Metanephros (tissue), 2 donors: ENCODE data around the gene MYLK2. TPM values are rescaled to one million over a fixed set of nuclear protein-coding genes. Genes with fewer than 3 reads are reported as not detected.

Experiments used
- small RNA-seq: library from RNA; depleted of rRNA; stranded (forward); fragments of <200 nt; gene quantifications from one replicate; pipeline ENCODE3, GENCODE V24; 2014; ENCODE audit warnings: low replicate concordance
- total RNA-seq: library from RNA; depleted of rRNA; stranded (reverse); fragments of >200 nt; gene quantifications from one replicate; pipeline ENCODE4 v1.2.3, GENCODE V29; 2014

Gene MYLK2
- total RNA-seq, result 21.3 TPM

DNA sequence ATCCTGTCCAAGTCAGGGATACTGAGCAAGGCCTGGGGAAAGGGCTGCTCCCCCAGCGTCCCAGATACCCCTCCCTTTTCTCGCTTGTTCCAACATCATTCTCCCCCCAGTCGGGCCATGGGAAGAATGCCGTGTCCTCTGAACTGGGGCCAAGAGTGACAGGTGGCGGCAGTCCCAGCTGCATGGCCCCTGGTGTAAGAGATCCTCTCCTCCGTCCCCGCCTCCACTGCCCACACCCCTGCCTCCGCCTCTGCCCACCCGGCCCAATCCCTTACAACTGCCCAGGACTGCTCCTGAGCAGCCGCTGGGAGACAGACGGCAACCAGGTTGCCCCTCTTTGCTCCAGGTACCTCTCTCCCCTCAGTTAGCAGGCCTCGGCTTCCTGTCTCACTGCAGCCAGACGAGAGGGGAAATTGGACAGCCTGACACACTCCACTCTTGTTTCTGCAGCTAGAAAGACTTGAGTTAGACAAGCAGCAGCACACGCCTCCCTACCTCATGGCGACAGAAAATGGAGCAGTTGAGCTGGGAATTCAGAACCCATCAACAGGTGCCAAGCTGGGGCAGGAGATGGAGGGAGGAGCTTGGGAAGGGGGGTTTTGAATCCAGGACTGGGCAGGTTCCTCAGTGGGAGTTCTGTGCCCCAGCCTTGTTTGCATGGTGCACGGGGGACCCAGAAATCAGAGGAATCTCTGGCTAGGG is at the start of gene MYLK2:
Gene MYLK2 (plus strand): TSS at position 274 of the 702 bp plus-strand sequence. CDS start 225 bp downstream, at position 499.

DNA sequence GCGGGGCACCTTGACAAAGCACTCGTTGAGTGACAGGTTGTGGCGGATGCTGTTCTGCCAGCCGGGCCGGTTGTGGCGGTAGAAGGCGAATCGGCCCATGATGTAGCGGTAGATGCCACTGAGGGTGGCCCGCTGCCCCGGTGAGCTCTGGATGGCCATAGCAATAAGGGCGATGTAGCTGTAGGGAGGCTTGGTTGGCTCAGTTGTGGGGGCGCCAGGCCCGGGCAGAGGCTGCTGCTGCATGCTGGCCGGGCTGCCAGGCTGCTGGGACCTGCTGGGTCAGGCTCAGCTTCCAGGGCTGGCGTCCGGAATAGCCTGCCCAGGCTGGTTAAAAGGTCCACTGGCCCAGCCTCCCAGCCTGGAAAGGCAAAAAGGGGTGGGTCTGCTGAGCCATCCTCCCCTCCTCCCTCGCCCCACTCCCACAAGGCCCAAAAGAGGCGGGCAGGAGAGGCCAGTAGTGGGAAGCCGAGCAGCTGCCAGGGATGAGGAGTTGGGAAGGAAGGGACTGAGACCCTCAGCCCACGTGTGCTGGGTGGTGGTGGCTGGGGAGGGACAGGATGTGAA is 26.2 kb downstream of the MYLK2 start, which contains the start of gene FOXS1:
Gene FOXS1 (minus strand): TSS at position 305 of the 564 bp plus-strand sequence. CDS start 62 bp downstream, at position 243.

DNA sequence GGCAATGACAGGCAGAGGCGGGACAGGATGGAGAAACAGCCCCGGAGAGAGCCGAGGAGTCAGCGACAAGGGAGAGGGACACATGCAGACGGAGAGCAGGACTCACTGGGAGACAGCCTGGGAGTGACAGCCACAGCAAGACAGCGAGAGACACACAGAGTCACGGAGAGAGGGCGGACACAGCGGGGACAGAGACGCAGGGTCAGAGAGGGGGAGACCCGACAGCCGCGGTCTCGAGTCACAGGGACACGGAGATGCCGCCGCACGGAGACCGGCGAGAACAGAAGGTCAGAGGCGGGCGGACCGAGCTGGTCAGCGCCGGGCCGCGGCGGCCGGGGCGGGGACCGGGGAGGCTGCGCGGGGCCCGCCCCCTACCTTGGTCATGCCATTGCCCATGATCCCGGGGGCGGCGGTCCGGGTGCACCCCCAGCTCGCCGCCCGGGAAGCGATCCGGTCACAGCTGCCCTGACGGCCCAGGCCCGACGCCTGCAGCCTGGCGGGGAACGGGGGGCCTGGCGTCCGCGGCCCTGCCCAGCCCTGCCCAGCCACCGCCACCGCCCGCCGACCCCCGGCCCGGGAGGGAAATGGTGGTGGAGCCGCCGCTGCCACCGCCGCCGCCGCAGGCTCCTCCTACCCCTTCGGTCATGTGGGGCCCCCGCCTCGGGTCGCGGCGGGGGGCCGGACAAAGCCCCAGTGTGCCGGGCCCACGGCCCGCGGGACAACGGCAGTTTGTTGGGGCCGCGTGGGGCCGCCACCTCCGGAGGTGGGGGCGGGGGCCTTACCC is 51.0 kb downstream of the MYLK2 start, which contains the start of the genes DUSP15 and TTLL9:
Gene DUSP15 (minus strand): TSS at position 586 of the 784 bp plus-strand sequence. CDS start 190 bp downstream, at position 396.
Gene TTLL9 (plus strand): TSS at position 693 of the 784 bp plus-strand sequence. CDS start 493 bp downstream, outside the sequence.

Small RNA genes within 50 kb of the gene (small RNA-seq; reads per million reads assigned to genes)
- gene AL160175.1, result not detected

Other genes starting within 250 kb of the MYLK2 start
- 748 TPM for gene ID1, start 214.1 kb upstream of the MYLK2 start, total RNA-seq
- 4.5 TPM for gene COX4I2, start 181.4 kb upstream of the MYLK2 start, total RNA-seq
- gene BCL2L1, start 96.5 kb upstream of the MYLK2 start, total RNA-seq, result 80.6 TPM
- 16.1 TPM for gene TPX2, start 80.1 kb upstream of the MYLK2 start, total RNA-seq
- 5.3 TPM for gene FOXS1, start 26.2 kb downstream of the MYLK2 start, total RNA-seq
- 18.0 TPM for gene DUSP15, start 51.2 kb downstream of the MYLK2 start, total RNA-seq
- 2.0 TPM for gene TTLL9, start 51.3 kb downstream of the MYLK2 start, total RNA-seq
- 5.9 TPM for gene PDRG1, start 132.7 kb downstream of the MYLK2 start, total RNA-seq
- gene XKR7, start 148.8 kb downstream of the MYLK2 start, total RNA-seq, result 0.23 TPM
- gene CCM2L, start 191.1 kb downstream of the MYLK2 start, total RNA-seq, result 12.7 TPM
- 11.8 TPM for gene HCK, start 232.9 kb downstream of the MYLK2 start, total RNA-seq